ACHN (cell line): ENCODE data around the gene PDSS1.

Experiments
- DNase-seq: peaks from one replicate; pipeline ENCODE4 v3.0.0-alpha.2; 2015
- in situ Hi-C: cut with HindIII; loops from 2 replicates; pipeline ENCODE4 v1.10.0; 2017; ENCODE audit warnings: low sequenced_read_pairs, low pct_ligation_motif_present, low pct_unique_long_range_greater_than_20kb

The PDSS1 gene

GRCh38 chr10:26730552-26730951 is 33.1 kb downstream of the PDSS1 start:
- no peak for DNase-seq
- in situ Hi-C loops, result no loop called here

GRCh38 chr10:26733750-26734568 is 36.5 kb downstream of the PDSS1 start:
- no peak for DNase-seq
- in situ Hi-C loops, result no loop called here

GRCh38 chr10:26735435-26735834 is 37.9 kb downstream of the PDSS1 start:
- in situ Hi-C loops, result no loop called here
- DNase-seq, result no peak

GRCh38 chr10:26737730-26738129 is 40.2 kb downstream of the PDSS1 start:
- DNase-seq, result no peak
- in situ Hi-C loops, result no loop called here

GRCh38 chr10:26738301-26738911 is 40.9 kb downstream of the PDSS1 start:
- DNase-seq, result no peak
- in situ Hi-C loops, result no loop called here

DNA sequence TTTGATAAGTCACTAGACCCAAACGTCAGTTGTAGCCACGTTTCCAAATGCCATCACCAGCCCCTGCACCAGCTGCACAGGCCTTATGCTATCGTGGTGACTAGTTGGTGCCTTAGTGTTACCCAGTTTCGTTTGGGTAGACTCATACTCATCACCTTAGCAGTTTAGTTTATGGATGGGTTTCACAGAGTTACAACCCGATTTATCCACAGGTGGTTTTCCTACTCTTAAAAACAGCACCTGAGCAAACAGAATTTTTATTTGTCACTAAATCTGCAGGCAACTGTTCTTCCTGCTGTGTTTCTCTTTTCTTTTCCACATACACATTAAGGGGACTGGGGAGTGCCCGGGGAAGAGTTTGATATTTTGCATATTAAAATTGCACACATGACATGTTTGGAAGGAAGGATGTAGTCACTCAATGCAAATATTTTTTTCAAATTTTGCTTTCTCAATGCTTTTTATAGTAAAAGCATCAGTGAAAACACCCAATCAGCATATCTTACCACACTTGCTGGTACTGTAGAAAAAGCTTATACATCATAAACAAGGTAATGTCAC is 41.6 kb downstream of the PDSS1 start:
- in situ Hi-C loops, result no loop called here

GRCh38 chr10:26741368-26741767 is 43.9 kb downstream of the PDSS1 start:
- no peak for DNase-seq
- in situ Hi-C loops, result no loop called here

More for the DNA sequence above, 41.6 kb downstream of the PDSS1 start:
- no peak for DNase-seq

GRCh38 chr10:26743091-26743490 is 45.6 kb downstream of the PDSS1 start:
- DNase-seq, result no peak
- in situ Hi-C loops, result no loop called here

- DNase-seq, result no peak
- in situ Hi-C loops, result no loop called here
Measured at GRCh38 chr10:26743841-26744240, 46.3 kb downstream of the PDSS1 start.

GRCh38 chr10:26746061-26746460 is 48.6 kb downstream of the PDSS1 start:
- DNase-seq, result no peak
- in situ Hi-C loops, result no loop called here

DNA sequence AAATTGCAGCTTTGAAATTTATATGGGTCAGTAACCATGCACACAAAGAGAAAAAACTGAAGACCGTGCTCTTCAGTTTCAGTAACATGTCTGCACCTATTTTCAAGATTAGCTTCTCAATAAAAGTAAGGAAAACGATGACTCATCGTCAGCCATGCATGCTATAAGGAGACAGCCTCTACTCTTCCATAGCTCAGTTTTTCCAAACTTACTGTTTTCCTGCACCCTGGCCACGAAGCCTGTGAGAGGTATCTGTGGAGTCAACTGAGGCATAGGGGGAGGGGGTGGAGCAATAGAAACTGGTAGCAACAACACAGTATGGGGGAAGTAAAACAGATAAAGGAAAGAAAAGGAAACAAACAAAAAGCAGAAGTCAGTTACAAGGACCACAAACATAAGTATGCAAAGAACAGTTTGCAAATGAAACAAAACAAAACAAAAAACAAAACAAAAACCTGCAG is 58.0 kb downstream of the PDSS1 start:
- in situ Hi-C loops, result no loop called here
- DNase-seq, result peak; percentile 69

DNA sequence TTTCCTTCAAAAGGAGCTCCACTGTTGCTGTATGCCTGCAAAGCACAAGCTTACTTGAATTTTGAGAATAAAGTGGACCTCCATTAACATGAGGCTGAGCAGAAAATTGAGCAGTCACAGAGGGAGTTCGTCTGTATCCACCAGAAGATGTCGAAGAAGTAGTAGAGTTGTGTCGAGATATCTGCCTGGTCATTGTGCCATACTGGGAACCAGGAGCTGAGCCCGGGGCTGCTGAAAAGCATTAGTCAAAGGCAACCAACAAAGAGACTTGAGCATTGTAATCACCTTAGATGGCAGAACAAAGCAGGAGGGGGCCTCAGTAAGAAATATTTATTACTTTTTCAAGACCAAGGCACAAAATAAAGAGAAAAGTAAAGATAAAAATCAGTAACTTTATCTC is 61.5 kb downstream of the PDSS1 start:
- in situ Hi-C loops, result no loop called here

DNA sequence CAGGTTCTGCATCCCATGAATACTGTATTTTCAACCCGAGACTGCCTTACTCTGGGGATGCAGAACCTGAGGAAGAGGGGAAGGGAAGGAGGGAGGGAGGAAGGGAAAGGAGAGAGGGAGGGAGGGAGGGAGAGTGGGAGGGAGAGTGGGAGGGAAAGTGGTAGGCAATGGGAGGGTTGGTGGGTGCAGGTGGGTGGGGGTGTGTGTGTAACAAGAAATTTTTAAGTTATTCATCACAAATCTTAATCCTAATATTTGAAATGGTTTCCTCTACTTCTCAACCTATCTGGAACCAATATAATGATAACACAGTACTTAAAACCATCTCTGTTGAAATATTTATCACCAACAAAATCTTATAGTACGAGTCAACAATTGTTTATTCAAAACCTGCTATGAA is 68.0 kb downstream of the PDSS1 start:
- in situ Hi-C loops, result no loop called here
- no peak for DNase-seq

More for the DNA sequence above, 61.5 kb downstream of the PDSS1 start:
- DNase-seq, result no peak

DNA sequence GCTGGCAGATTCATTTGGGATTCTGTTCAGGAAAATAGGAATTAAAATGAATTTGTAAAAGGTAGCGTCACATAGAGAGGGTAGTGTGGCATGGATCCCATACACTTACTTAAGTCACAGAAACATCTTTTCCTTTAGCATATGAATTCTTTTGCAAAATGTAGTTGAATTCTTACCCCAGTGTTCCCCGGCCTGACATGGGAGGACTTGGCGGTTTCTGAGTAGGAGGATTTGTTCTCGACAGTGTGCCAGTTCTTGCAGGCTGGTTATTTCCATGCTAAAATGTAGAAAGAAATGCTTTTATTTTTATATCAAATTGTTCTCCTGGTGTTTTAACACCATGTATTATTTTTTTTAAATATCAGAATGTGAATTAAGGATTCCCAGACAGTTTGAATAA is 72.6 kb downstream of the PDSS1 start:
- no peak for DNase-seq
- in situ Hi-C loops, result no loop called here

- no peak for DNase-seq
- in situ Hi-C loops, result no loop called here
Measured at GRCh38 chr10:26773633-26774032, 76.1 kb downstream of the PDSS1 start.

DNA sequence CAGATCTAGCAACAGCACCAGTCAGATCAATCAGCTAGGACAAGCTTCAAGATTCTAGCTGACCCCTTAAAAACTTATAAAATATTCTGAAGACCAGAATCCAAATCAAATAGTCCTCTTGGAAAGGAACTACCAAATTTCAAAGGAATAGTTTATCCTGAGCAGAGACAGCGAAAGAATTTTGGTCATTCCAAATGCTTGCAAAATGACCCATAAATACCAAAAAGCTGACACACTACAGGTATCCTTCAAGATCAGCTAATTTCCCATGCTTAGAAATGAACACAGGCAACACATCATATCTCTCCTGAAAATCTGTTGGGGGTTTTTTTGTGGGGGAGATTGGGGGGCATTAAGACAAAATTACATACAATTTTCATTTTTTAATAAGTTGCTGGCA is 78.8 kb downstream of the PDSS1 start:
- DNase-seq, result no peak
- in situ Hi-C loops, result no loop called here

DNA sequence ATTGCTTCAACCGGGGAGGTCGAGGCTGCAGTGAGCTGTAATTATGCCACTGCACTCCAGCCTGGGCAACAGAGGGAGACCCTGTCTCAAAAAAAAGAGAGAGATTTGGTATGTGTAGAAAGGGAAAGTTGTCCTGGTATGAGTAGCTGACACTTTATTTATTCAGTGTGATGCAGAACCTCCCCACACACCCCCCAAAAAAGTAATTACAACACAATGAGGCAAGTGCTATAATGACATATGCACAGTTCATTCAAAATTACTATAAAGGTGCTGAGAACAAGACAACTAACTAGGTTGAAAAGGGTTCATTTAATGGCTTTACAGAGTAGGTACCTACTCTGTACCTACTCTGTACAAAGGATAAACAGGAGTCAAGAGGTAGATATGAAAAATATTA is 80.2 kb downstream of the PDSS1 start:
- no peak for DNase-seq
- in situ Hi-C loops, result no loop called here

- in situ Hi-C loops, result no loop called here
- DNase-seq, result no peak
Measured at GRCh38 chr10:26779176-26779860, 81.8 kb downstream of the PDSS1 start.

DNA sequence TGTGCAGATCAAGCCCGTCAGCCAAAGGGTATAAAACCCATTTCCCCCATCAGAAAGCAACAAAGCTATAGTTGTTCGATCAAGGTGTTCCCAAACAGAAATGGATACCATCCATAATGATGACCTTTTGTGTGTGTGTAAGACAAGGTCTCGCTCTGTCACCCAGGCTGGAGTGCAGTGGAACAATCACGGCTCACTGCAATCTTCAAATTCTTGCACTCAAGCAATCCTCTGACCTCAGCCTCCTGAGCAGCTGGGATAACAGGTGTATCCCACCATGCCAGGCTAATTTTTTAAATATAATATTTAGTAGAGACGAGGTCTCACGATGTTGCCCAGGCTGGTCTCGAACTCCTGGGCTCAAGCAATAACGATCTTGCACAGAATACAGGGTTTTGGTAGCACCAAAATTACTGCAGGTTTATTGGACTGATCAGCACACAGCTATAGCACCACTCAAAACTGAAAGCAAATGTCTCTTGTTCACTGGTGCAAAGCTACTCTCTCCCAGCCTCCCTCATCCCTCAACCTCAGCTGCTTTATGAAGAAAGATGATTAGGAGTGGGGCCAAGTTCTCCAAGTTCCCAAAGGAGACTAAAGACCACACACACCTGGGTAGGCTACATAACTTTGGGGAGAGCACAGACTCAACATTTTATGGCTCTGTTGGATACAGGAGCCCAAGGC is 82.7 kb downstream of the PDSS1 start:
- DNase-seq, result peak; percentile 50
- in situ Hi-C loops, result no loop called here
